MM.1S (cell line): ENCODE measurements around the gene SLCO3A1.

Experiments used
- DNase-seq: peaks from one replicate; pipeline ENCODE4 v3.0.0-alpha.2; 2015
- H2AFZ ChIP-seq: fragments of 300-600 bp; sonication (generic); 2 replicates; pipeline ENCODE4 v1.6.0; 2016; ENCODE audit warnings: antibody characterized with exemption, low read length
- H3F3A ChIP-seq: fragments of 300-600 bp; sonication (generic); 2 replicates; pipeline ENCODE4 v1.6.1; 2016; ENCODE audit warnings: mild to moderate bottlenecking, antibody characterized with exemption, low read length, moderate library complexity, mixed read lengths; ENCODE audit not compliant: insufficient read depth
- H3K27ac ChIP-seq: fragments of 300-600 bp; sonication (generic); 2 replicates; pipeline ENCODE4 v1.5.1; 2016; ENCODE audit warnings: mild to moderate bottlenecking, low read length
- H3K27me3 ChIP-seq: fragments of 300-600 bp; sonication (generic); replicated peaks from 2 replicates; pipeline ENCODE4 v1.6.0; 2016; ENCODE audit warnings: low read length; ENCODE audit not compliant: insufficient read depth
- H3K36me3 ChIP-seq: fragments of 300-600 bp; sonication (generic); replicated peaks from 2 replicates; pipeline ENCODE4 v1.6.1; 2016; ENCODE audit warnings: mild to moderate bottlenecking, low read length, mixed read lengths; ENCODE audit not compliant: insufficient read depth
- H3K4me1 ChIP-seq: fragments of 300-600 bp; sonication (generic); 2 replicates; pipeline ENCODE4 v1.6.1; 2016; ENCODE audit warnings: low read length, mixed read lengths
- H3K4me2 ChIP-seq: fragments of 300-600 bp; sonication (generic); 2 replicates; pipeline ENCODE4 v1.6.0; 2016; ENCODE audit warnings: low read depth, low read length
- H3K4me3 ChIP-seq: fragments of 300-600 bp; sonication (generic); 2 replicates; pipeline ENCODE4 v1.5.1; 2016; ENCODE audit warnings: low read length, mixed read lengths
- H3K79me2 ChIP-seq: fragments of 300-600 bp; sonication (generic); 2 replicates; pipeline ENCODE4 v1.6.1; 2016; ENCODE audit warnings: mixed run types, low read length, mixed read lengths
- H3K9ac ChIP-seq: fragments of 300-600 bp; sonication (generic); 2 replicates; pipeline ENCODE4 v1.6.1; 2016; ENCODE audit warnings: low read length, mixed read lengths
- H3K9me2 ChIP-seq: fragments of 300-600 bp; sonication (generic); replicated peaks from 2 replicates; pipeline ENCODE4 v1.6.1; 2016; ENCODE audit warnings: mild to moderate bottlenecking, low read length, mixed read lengths; ENCODE audit not compliant: insufficient read depth
- H3K9me3 ChIP-seq: fragments of 300-600 bp; sonication (generic); replicated peaks from 2 replicates; pipeline ENCODE4 v1.6.1; 2016; ENCODE audit warnings: mild to moderate bottlenecking, low read length, mixed read lengths; ENCODE audit not compliant: insufficient read depth
- H4K20me1 ChIP-seq: fragments of 300-600 bp; sonication (generic); 2 replicates; pipeline ENCODE4 v1.6.1; 2016; ENCODE audit warnings: mild to moderate bottlenecking, low read length, moderate library complexity, mixed read lengths; ENCODE audit not compliant: insufficient read depth
- CTCF ChIP-seq: fragments of 300-600 bp; sonication (generic); IDR thresholded peaks from 2 replicates; pipeline ENCODE4 v1.5.1; 2016; ENCODE audit warnings: antibody characterized with exemption, low read length, mixed read lengths
- EZH2 ChIP-seq: fragments of 300-600 bp; sonication (generic); optimal IDR thresholded peaks from 2 replicates; pipeline ENCODE3; 2017; ENCODE audit warnings: low read depth, mild to moderate bottlenecking, antibody characterized with exemption, low read length, mixed read lengths
- EZH2phosphoT487 ChIP-seq: fragments of 300-600 bp; sonication (generic); IDR thresholded peaks from 2 replicates; pipeline ENCODE4 v1.6.1; 2018; ENCODE audit warnings: antibody characterized with exemption, low read length

The SLCO3A1 gene

GRCh38 chr15:91975241-91975978, 121.9 kb downstream of the SLCO3A1 start:
- H3K27me3 ChIP-seq, result no peaks in the 10 kb centered on the region
- H3K4me3 ChIP-seq, result no peak overlapping the region
- no peaks in the 10 kb centered on the region for H3F3A ChIP-seq
- no peak overlapping the region for H3K4me2 ChIP-seq
- H3K79me2 ChIP-seq, result no peaks in the 10 kb centered on the region
- no peak overlapping the region for H3K9ac ChIP-seq
- no peak for DNase-seq
- no peak overlapping the region for H3K27ac ChIP-seq
- no peaks in the 10 kb centered on the region for H3K36me3 ChIP-seq
- H4K20me1 ChIP-seq, result no peaks in the 10 kb centered on the region
- H2AFZ ChIP-seq, result no peak overlapping the region
- no peaks in the 10 kb centered on the region for H3K9me3 ChIP-seq
- H3K9me2 ChIP-seq, result no peaks in the 10 kb centered on the region
- no peak for TF ChIP-seq EZH2phosphoT487
- TF ChIP-seq CTCF, result no peak
- no peak for TF ChIP-seq EZH2
- no peaks in the 10 kb centered on the region for H3K4me1 ChIP-seq

GRCh38 chr15:91976966-91977365, 123.5 kb downstream of the SLCO3A1 start:
- Histone ChIP-seq H3K4me1 (no peaks in the 10 kb centered on the region), H3K27me3 (no peaks in the 10 kb centered on the region)

GRCh38 chr15:91980502-91981267, 127.2 kb downstream of the SLCO3A1 start:
- H3K9me3 ChIP-seq, result no peaks in the 10 kb centered on the region
- H3F3A ChIP-seq, result no peaks in the 10 kb centered on the region
- no peak overlapping the region for H3K27ac ChIP-seq
- no peak overlapping the region for H2AFZ ChIP-seq
- no peaks in the 10 kb centered on the region for H3K36me3 ChIP-seq
- TF ChIP-seq CTCF, result no peak
- no peak for TF ChIP-seq EZH2phosphoT487
- TF ChIP-seq EZH2, result no peak
- H3K79me2 ChIP-seq, result no peaks in the 10 kb centered on the region
- H3K4me1 ChIP-seq, result no peaks in the 10 kb centered on the region
- DNase-seq, result no peak
- no peaks in the 10 kb centered on the region for H3K9me2 ChIP-seq
- no peaks in the 10 kb centered on the region for H3K27me3 ChIP-seq
- no peak overlapping the region for H3K4me2 ChIP-seq
- H3K4me3 ChIP-seq, result no peak overlapping the region
- no peaks in the 10 kb centered on the region for H4K20me1 ChIP-seq
- no peak overlapping the region for H3K9ac ChIP-seq

More at GRCh38 chr15:91976966-91977365, 123.5 kb downstream of the SLCO3A1 start:
- Histone ChIP-seq H2AFZ (no peak overlapping the region), H3K4me3 (no peak overlapping the region), H3K9me3 (no peaks in the 10 kb centered on the region), H3K4me2 (no peak overlapping the region), H3F3A (no peaks in the 10 kb centered on the region), H3K27ac (no peak overlapping the region), H3K9me2 (no peaks in the 10 kb centered on the region), H4K20me1 (no peaks in the 10 kb centered on the region), H3K9ac (no peak overlapping the region), H3K36me3 (no peaks in the 10 kb centered on the region), H3K79me2 (no peaks in the 10 kb centered on the region)
- DNase-seq, result no peak
- no peak for TF ChIP-seq EZH2
- TF ChIP-seq CTCF, result no peak
- TF ChIP-seq EZH2phosphoT487, result no peak
